GM12878 (cell line): Measurements from ENCODE around the gene KLHL36.

Experiments used
- ESRRA ChIP-seq: IDR thresholded peaks from 2 replicates; pipeline ENCODE4 v1.6.1; 2012; ENCODE audit warnings: mild to moderate bottlenecking, low read length, improper control_type of control experiment
- MXI1 ChIP-seq: fragments of 150-350 bp; IDR thresholded peaks from 2 replicates; pipeline ENCODE4 v1.6.1; 2011; ENCODE audit warnings: low read depth, mild to moderate bottlenecking, inconsistent platforms, low read length, improper control_type of control experiment
- MYC ChIP-seq: IDR thresholded peaks from 2 replicates; pipeline ENCODE4 v1.6.1; 2011; ENCODE audit warnings: mild to moderate bottlenecking, low read length, moderate library complexity, inconsistent platforms; ENCODE audit not compliant: insufficient read depth, insufficient replicate concordance, insufficient read length, severe bottlenecking
- SIN3A ChIP-seq: IDR thresholded peaks from 2 replicates; pipeline ENCODE4 v1.6.1; 2012; ENCODE audit warnings: low read depth, low read length, improper control_type of control experiment
- SMC3 ChIP-seq: IDR thresholded peaks from 2 replicates; pipeline ENCODE4 v1.6.1; 2011; ENCODE audit warnings: low read length, improper control_type of control experiment, borderline replicate concordance
- SPI1 ChIP-seq: IDR thresholded peaks from 2 replicates; pipeline ENCODE4 v1.6.1; 2011; ENCODE audit warnings: low read depth, mild to moderate bottlenecking, low read length, moderate library complexity, borderline replicate concordance; ENCODE audit not compliant: insufficient read depth
- TF ChIP-seq, protein P1 (sequence below), 3 experiments: IDR thresholded peaks in 2 of 3; conservative IDR thresholded peaks in 1 of 3; 2 replicates each; pipeline ENCODE4 v1.5.1; 2011; ENCODE audit warnings: low read depth in 3 of 3, low read length in 3 of 3, mild to moderate bottlenecking in 3 of 3, control low read depth in 2 of 3, moderate library complexity in 2 of 3, inconsistent platforms in 1 of 3, mixed read lengths in 1 of 3; ENCODE audit not compliant: control insufficient read depth in 2 of 3, insufficient read depth in 1 of 3; ENCODE audit errors: extremely low read depth in 1 of 3

DNA sequence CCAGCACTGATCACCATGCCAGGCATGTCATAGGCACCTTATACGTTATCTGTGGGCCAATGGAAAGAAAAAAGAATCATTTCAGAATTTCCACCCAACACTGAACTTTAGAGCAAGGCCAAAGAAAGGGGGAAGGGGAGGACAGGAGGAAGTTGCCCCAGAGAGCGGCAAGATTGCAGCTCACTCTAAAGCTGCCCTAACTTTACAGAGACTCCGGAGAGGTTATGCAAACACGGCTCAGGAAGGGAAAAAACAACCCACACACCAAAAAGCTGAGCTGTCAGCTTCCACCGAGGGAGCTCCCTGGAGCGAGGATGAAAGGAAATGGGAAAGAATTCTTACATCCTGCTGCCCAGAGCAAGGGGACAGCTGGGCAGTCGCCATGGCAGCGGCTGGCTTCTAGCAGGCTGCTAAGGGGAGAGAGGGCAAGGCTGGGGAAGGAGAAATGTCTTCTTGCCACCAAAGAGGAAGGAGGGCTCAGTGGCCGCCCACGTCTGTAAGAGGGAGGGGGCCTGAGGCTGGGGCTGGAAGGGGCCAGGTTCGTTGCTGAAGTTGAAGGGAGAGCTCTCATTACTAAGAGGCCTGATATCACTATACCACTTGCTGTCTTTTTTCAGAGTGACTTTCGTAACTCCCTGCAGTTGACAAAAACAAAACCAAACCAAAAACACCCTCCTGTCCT, 48.6 kb upstream of the KLHL36 start:
- TF ChIP-seq MYC (no peak), SPI1 (peak; percentile 39; the same call in 1 of the 2 replicates), SMC3 (0 out of 2 replicates have a peak, but pooled peaks have one; percentile 2), MXI1 (peak; percentile 66), SIN3A (peak; percentile 82), ESRRA (no peak)
- TF ChIP-seq, protein P1, sequence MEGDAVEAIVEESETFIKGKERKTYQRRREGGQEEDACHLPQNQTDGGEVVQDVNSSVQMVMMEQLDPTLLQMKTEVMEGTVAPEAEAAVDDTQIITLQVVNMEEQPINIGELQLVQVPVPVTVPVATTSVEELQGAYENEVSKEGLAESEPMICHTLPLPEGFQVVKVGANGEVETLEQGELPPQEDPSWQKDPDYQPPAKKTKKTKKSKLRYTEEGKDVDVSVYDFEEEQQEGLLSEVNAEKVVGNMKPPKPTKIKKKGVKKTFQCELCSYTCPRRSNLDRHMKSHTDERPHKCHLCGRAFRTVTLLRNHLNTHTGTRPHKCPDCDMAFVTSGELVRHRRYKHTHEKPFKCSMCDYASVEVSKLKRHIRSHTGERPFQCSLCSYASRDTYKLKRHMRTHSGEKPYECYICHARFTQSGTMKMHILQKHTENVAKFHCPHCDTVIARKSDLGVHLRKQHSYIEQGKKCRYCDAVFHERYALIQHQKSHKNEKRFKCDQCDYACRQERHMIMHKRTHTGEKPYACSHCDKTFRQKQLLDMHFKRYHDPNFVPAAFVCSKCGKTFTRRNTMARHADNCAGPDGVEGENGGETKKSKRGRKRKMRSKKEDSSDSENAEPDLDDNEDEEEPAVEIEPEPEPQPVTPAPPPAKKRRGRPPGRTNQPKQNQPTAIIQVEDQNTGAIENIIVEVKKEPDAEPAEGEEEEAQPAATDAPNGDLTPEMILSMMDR (IDR thresholded peaks at IDR 0.05 in 2 of 3, conservative IDR thresholded peaks at IDR 0.05 in 1 of 3; ENCODE audit: control insufficient read depth in 2 of 3, extremely low read depth in 1 of 3, insufficient read depth in 1 of 3, low read depth in 3 of 3, low read length in 3 of 3), result no peak
